Naive thymus-derived CD4-positive, alpha-beta T cell (primary cell): Measurements from ENCODE around the gene FNBP1L. TPM values are rescaled to one million over a fixed set of nuclear protein-coding genes. Genes with fewer than 3 reads are reported as not detected.

Experiments used
- ATAC-seq: fragments of 150-1000 bp; cut with Tn5 transposase; 2 replicates; pipeline ENCODE4 v1.10.0; 2021; ENCODE audit warnings: mild to moderate bottlenecking, moderate library complexity
- CTCF ChIA-PET: fragments of 350-600 bp; sonication (Branson Sonifier 250); formaldehyde crosslinking; loops from one replicate; lab custom pipeline; 2021; ENCODE audit warnings: antibody characterized with exemption; lab: Charles Lee
- POLR2A ChIA-PET: fragments of 350-600 bp; sonication (Branson Sonifier 250); formaldehyde crosslinking; loops from one replicate; lab custom pipeline; 2021; ENCODE audit warnings: antibody characterized with exemption, inconsistent platforms; lab: Charles Lee
- DNase-seq, 9 donors: peaks; one replicate each; pipeline versions ENCODE4 v3.0.0 to v3.0.0-alpha.2; 2020 to 2022; ENCODE audit warnings: mixed read lengths in 1 of 9
- H3K27ac ChIP-seq: one replicate; pipeline ENCODE4 v1.7.0; 2013; ENCODE audit warnings: mild to moderate bottlenecking, low read depth, low read length, moderate library complexity
- H3K27me3 ChIP-seq, 2 donors: one replicate each; pipeline ENCODE4 v1.7.0; 2013; ENCODE audit warnings: low read length in 2 of 2, mild to moderate bottlenecking in 2 of 2, moderate library complexity in 2 of 2; ENCODE audit not compliant: control insufficient read depth in 2 of 2, insufficient read depth in 2 of 2
- H3K36me3 ChIP-seq, 3 experiments: 1 replicate in 2 of 3; 2 replicates in 1 of 3; pipeline ENCODE4 v1.7.0; 2013; ENCODE audit warnings: low read length in 3 of 3, mild to moderate bottlenecking in 3 of 3, moderate library complexity in 1 of 3; ENCODE audit not compliant: insufficient read depth in 3 of 3, control insufficient read depth in 2 of 3
- H3K4me1 ChIP-seq, 2 donors: one replicate each; pipeline ENCODE4 v1.7.0; 2013; ENCODE audit warnings: low read length in 2 of 2, mild to moderate bottlenecking in 2 of 2, moderate library complexity in 1 of 2; ENCODE audit not compliant: control insufficient read depth in 2 of 2, insufficient read depth in 2 of 2
- H3K4me3 ChIP-seq: 2 replicates; pipeline ENCODE4 v1.7.0; 2013; ENCODE audit warnings: mild to moderate bottlenecking, low read length
- H3K9me3 ChIP-seq, 3 experiments: 1 replicate in 2 of 3; 2 replicates in 1 of 3; pipeline ENCODE4 v1.7.0; 2013; ENCODE audit warnings: low read length in 3 of 3; ENCODE audit not compliant: control insufficient read depth in 2 of 3
- H3K27ac Mint-ChIP-seq, 9 donors: one replicate each; pipeline ENCODE4 v1.8.0; 2020 to 2022; ENCODE audit warnings: mixed read lengths in 9 of 9, mild to moderate bottlenecking in 8 of 9, moderate library complexity in 5 of 9, inconsistent platforms in 2 of 9
- H3K27me3 Mint-ChIP-seq, 5 donors: one replicate each; pipeline ENCODE4 v1.8.0; 2021 to 2022; ENCODE audit warnings: mixed read lengths in 5 of 5, mild to moderate bottlenecking in 1 of 5
- H3K36me3 Mint-ChIP-seq, 5 donors: one replicate each; pipeline ENCODE4 v1.8.0; 2020 to 2022; ENCODE audit warnings: mixed read lengths in 5 of 5, mild to moderate bottlenecking in 3 of 5, inconsistent platforms in 1 of 5
- H3K4me1 Mint-ChIP-seq, 7 donors: one replicate each; pipeline ENCODE4 v1.8.0; 2020 to 2022; ENCODE audit warnings: mixed read lengths in 7 of 7, mild to moderate bottlenecking in 3 of 7, inconsistent platforms in 1 of 7
- H3K4me3 Mint-ChIP-seq, 10 donors: one replicate each; pipeline ENCODE4 v1.8.0; 2020 to 2022; ENCODE audit warnings: mild to moderate bottlenecking in 10 of 10, mixed read lengths in 10 of 10, moderate library complexity in 6 of 10, inconsistent platforms in 2 of 10
- H3K9me3 Mint-ChIP-seq, 11 donors: one replicate each; pipeline ENCODE4 v1.8.0; 2020 to 2022; ENCODE audit warnings: mixed read lengths in 11 of 11, mild to moderate bottlenecking in 4 of 11, inconsistent platforms in 1 of 11, moderate library complexity in 1 of 11
- intact Hi-C, 2 donors: fragments of 100-400 bp; cut with micrococcal nuclease; formaldehyde crosslinking; loops; one replicate each; pipeline ENCODE4 v1.15.1; 2023
- polyA plus RNA-seq, 2 donors: library from polyadenylated mRNA; unstranded; fragments of 300-500 nt; fragmentation: Illumina TruSeq; gene quantifications; one replicate each; pipeline ENCODE4 v1.2.3, GENCODE V29; 2021
- total RNA-seq, 6 experiments: library from RNA in 5 of 6; stranded (reverse) in 5 of 6; gene quantifications; 1 replicate in 5 of 6; 2 replicates in 1 of 6; pipeline ENCODE4 v1.2.3 and lab custom pipeline; 2021 to 2026

Gene FNBP1L
- total and polyA plus RNA-seq, 7 experiments from 2014 or later: 0.07 to 2.6 (median 1.1) TPM

DNA sequence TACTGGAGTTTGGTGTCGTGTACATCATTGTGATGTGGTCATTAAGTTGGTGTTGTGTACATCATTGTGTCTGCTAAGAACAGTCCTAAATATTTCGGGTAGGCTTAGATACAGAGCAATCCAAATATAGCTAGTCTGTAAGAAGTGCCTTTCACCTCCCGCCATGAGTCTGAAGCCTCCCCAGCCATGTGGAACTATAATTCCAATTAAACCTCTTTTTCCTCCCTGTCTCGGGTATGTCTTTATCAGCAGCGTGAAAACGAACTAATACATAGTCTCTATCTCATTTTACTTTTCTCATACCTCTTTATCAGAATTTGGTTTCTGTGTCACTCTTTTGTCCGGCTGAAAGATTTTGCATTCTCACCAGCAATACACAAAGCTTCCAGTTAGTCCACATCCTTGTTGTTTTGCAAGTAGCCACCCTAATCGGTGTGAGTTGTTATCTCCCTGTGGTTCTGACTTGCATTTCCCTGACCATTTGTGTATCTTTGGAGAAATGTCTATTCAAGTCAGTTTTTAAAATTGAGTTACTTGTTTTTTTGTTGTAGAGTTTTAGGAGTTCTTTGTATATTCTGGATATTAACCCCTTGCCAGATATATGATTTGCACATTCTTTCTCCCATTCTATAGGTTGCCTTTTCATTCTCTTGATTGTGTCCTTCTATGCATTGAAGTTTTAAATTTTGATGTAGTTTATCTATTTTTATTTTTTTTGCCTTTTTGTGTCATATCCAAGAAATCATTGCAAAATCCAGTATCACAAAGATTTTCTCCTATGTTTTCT is 56.5 kb downstream of the FNBP1L start:
- CTCF ChIA-PET: no interaction called here
- no peaks in the 10 kb centered on the region for H3K27me3 ChIP-seq
- H3K4me3 ChIP-seq: no peak overlapping the region
- intact Hi-C loops: no loop called here
- Mint-ChIP-seq H3K27me3 (peaks cover 4 to 19% (median 10%) of the 10 kb centered on the region in 5 donors), H3K4me1 (peaks cover 0 to 3% (median 0%) of the 10 kb centered on the region in 7 donors), H3K9me3 (peaks cover 0 to 1% (median 0%) of the 10 kb centered on the region in 11 donors), H3K27ac (no peak overlapping the region), H3K4me3 (no peak overlapping the region), H3K36me3 (peaks cover 0 to 6% (median 4%) of the 10 kb centered on the region in 5 donors)
- H3K4me1 ChIP-seq: no peaks in the 10 kb centered on the region
- no peak for DNase-seq
- no peak overlapping the region for H3K27ac ChIP-seq
- H3K9me3 ChIP-seq: no peaks in the 10 kb centered on the region
- peak; percentile 42 for ATAC-seq
- H3K36me3 ChIP-seq: no peaks in the 10 kb centered on the region
- POLR2A ChIA-PET: no interaction called here

DNA sequence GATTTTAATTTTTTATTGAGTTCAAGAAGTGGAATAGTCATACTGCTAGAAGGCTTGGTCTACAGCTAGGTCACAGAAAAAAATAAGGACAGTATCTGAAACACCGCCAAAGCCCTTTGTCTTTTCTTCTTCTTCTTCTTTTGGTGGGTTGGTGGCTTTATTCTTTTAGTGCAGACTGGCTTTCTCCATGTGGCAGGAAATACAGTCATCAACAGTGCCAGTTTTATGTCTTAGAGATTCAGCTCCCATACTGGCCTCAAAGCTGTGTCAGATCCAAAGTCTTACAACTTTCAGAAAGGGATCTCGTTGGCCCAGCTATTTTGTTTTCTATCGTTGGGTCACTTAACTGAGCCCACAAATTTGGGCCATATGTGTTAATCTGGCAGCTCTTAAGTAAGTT is 58.2 kb downstream of the FNBP1L start:
- Histone ChIP-seq H3K4me3 (no peak overlapping the region), H3K4me1 (no peaks in the 10 kb centered on the region), H3K27ac (no peak overlapping the region), H3K27me3 (no peaks in the 10 kb centered on the region), H3K36me3 (no peaks in the 10 kb centered on the region), H3K9me3 (no peaks in the 10 kb centered on the region)
- H3K27ac Mint-ChIP-seq: no peak overlapping the region
- peaks cover 0 to 8% (median 4%) of the 10 kb centered on the region in 5 donors for H3K36me3 Mint-ChIP-seq
- CTCF ChIA-PET: no interaction called here
- no peak for DNase-seq
- peaks cover 4 to 23% (median 10%) of the 10 kb centered on the region in 5 donors for H3K27me3 Mint-ChIP-seq
- H3K4me3 Mint-ChIP-seq: no peak overlapping the region
- peaks cover 0 to 5% (median 0%) of the 10 kb centered on the region in 7 donors for H3K4me1 Mint-ChIP-seq
- POLR2A ChIA-PET: no interaction called here
- H3K9me3 Mint-ChIP-seq: peaks cover 0 to 5% (median 0%) of the 10 kb centered on the region in 11 donors
- no peak for ATAC-seq
- intact Hi-C loops: no loop called here

DNA sequence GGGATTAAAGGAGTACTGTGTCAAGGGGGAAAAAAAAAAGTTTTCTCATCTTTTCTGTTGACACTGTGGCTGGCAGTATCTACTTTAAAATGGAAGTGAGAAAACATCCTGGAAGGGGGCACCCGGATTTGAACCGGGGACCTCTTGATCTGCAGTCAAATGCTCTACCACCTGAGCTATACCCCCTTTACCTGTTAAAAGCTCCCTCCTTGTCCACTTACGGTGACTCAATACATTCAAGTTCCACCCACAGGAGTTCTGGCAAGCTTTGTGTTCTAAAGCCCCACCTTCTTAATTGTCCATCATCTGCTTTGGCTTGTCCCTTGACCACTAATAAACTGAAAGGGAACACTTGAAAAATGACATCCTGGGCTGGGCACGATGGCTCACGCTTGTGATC is 68.2 kb downstream of the FNBP1L start:
- Histone ChIP-seq H3K4me3 (no peak overlapping the region), H3K27me3 (no peaks in the 10 kb centered on the region), H3K9me3 (no peaks in the 10 kb centered on the region), H3K4me1 (no peaks in the 10 kb centered on the region), H3K36me3 (no peaks in the 10 kb centered on the region), H3K27ac (no peak overlapping the region)
- H3K4me3 Mint-ChIP-seq: no peak overlapping the region
- no peak overlapping the region for H3K27ac Mint-ChIP-seq
- ATAC-seq: no peak
- H3K4me1 Mint-ChIP-seq: no peaks in the 10 kb centered on the region
- DNase-seq: no peak
- no peaks in the 10 kb centered on the region for H3K36me3 Mint-ChIP-seq
- POLR2A ChIA-PET: no interaction called here
- peaks cover 0 to 8% (median 4%) of the 10 kb centered on the region in 5 donors for H3K27me3 Mint-ChIP-seq
- peaks cover 0 to 5% (median 0%) of the 10 kb centered on the region in 11 donors for H3K9me3 Mint-ChIP-seq
- intact Hi-C loops: no loop called here
- CTCF ChIA-PET: no interaction called here

DNA sequence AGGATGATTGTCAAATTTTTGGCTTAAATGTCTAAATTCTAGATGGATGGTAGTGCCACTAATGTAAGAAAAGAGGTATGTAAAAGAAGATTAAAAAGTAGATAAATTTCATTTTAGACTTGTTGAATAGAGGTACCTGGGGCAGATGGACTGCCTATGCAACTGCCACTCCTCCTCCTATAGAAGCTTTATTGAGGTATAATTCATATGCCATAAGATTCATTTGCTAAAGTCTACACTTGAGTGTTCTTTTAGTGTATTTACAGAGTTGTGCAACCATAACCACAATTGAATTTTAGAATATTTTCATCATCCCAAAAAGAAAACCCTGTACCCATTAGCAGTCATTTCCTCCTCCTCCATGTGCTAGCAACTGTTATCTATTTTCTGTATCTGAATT is 70.6 kb downstream of the FNBP1L start:
- intact Hi-C loops: no loop called here
- no peaks in the 10 kb centered on the region for H3K4me1 ChIP-seq
- no peaks in the 10 kb centered on the region for H3K9me3 ChIP-seq
- no peak overlapping the region for H3K27ac ChIP-seq
- H3K4me3 ChIP-seq: no peak overlapping the region
- POLR2A ChIA-PET: no interaction called here
- no peak overlapping the region for H3K27ac Mint-ChIP-seq
- ATAC-seq (no peak), DNase-seq (no peak)
- no peak overlapping the region for H3K4me3 Mint-ChIP-seq
- H3K9me3 Mint-ChIP-seq: peaks cover 0 to 4% (median 0%) of the 10 kb centered on the region in 11 donors
- no peaks in the 10 kb centered on the region for H3K36me3 Mint-ChIP-seq
- CTCF ChIA-PET: no interaction called here
- H3K36me3 ChIP-seq: no peaks in the 10 kb centered on the region
- no peaks in the 10 kb centered on the region for H3K4me1 Mint-ChIP-seq
- H3K27me3 ChIP-seq: no peaks in the 10 kb centered on the region
- H3K27me3 Mint-ChIP-seq: peaks cover 0 to 8% (median 4%) of the 10 kb centered on the region in 5 donors

DNA sequence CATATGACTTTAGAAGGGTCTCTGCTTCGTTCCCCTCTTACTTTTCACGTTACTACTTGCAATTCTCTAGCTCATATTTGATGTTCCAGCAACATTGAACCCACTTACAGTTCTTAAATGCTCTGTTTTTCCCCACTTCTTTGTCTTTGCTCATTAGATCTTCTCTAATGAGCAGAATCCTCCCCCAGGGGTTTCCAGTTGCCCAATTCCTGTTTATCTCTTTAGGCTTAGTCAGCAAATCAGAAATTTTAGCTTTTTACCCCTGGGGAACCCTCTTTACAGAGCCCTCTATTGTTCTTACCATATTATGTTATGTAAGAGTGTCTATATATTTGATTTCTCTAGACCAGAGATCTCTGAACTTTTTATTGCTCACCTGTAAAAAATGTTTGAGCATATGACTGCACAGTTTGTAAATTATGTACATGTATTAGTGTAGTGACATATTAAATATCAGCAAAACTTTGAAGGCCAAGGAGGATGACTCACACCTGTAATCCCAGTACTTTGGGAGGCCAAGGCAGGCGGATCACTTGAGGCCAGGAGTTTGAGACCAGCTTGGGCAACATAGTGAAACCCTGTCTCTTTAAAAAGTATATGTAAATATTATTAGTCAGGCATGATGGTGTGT is 71.4 kb downstream of the FNBP1L start:
- no peaks in the 10 kb centered on the region for H3K36me3 Mint-ChIP-seq
- H3K4me3 Mint-ChIP-seq: no peak overlapping the region
- Histone ChIP-seq H3K4me1 (no peaks in the 10 kb centered on the region), H3K27ac (no peak overlapping the region), H3K4me3 (no peak overlapping the region), H3K27me3 (no peaks in the 10 kb centered on the region), H3K9me3 (no peaks in the 10 kb centered on the region), H3K36me3 (no peaks in the 10 kb centered on the region)
- ATAC-seq (no peak), DNase-seq (no peak)
- ChIA-PET POLR2A (no interaction called here), CTCF (no interaction called here)
- no peaks in the 10 kb centered on the region for H3K4me1 Mint-ChIP-seq
- H3K27ac Mint-ChIP-seq: no peak overlapping the region
- H3K27me3 Mint-ChIP-seq: peaks cover 0 to 8% (median 4%) of the 10 kb centered on the region in 5 donors
- intact Hi-C loops: no loop called here
- H3K9me3 Mint-ChIP-seq: peaks cover 0 to 4% (median 0%) of the 10 kb centered on the region in 11 donors

DNA sequence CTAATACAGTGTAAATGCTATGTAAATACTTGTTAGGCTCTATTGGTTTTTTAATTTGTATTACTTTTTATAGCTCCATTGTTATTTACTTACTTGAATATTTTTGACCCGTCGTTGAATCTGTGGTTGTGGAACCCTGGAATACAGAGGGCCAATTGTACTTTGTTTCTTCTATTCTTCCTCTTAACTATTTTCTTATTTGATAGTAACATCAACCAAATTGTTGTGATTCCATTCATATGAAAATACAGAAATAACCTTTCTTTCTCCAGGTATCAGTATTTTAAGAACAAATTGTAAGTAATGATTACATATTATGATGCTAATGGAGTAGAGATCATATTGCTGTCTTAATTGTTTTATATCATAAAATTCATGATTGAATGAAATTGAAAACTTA is 73.7 kb downstream of the FNBP1L start:
- H3K27me3 ChIP-seq: no peaks in the 10 kb centered on the region
- Mint-ChIP-seq H3K4me1 (no peaks in the 10 kb centered on the region), H3K36me3 (no peaks in the 10 kb centered on the region), H3K9me3 (peaks cover 0 to 4% (median 0%) of the 10 kb centered on the region in 11 donors), H3K27me3 (peaks cover 0 to 9% (median 8%) of the 10 kb centered on the region in 5 donors), H3K27ac (no peak overlapping the region), H3K4me3 (no peak overlapping the region)
- no peak overlapping the region for H3K27ac ChIP-seq
- DNase-seq (no peak), ATAC-seq (no peak)
- H3K4me1 ChIP-seq: no peaks in the 10 kb centered on the region
- H3K9me3 ChIP-seq: no peaks in the 10 kb centered on the region
- no peak overlapping the region for H3K4me3 ChIP-seq
- H3K36me3 ChIP-seq: no peaks in the 10 kb centered on the region
- intact Hi-C loops: no loop called here
- ChIA-PET POLR2A (no interaction called here), CTCF (no interaction called here)
